MM.1S (cell line): ENCODE data around the gene SH3PXD2A.
A peak's percentile ranks its signal among the peaks of the same experiment; 100 is the strongest.

Experiments used
- DNase-seq: peaks from one replicate; pipeline ENCODE4 v3.0.0-alpha.2; 2015
- H2AFZ ChIP-seq: fragments of 300-600 bp; sonication (generic); 2 replicates; pipeline ENCODE4 v1.6.0; 2016; ENCODE audit warnings: antibody characterized with exemption, low read length
- H3F3A ChIP-seq: fragments of 300-600 bp; sonication (generic); 2 replicates; pipeline ENCODE4 v1.6.1; 2016; ENCODE audit warnings: mild to moderate bottlenecking, antibody characterized with exemption, low read length, moderate library complexity, mixed read lengths; ENCODE audit not compliant: insufficient read depth
- H3K27ac ChIP-seq: fragments of 300-600 bp; sonication (generic); 2 replicates; pipeline ENCODE4 v1.5.1; 2016; ENCODE audit warnings: mild to moderate bottlenecking, low read length
- H3K27me3 ChIP-seq: fragments of 300-600 bp; sonication (generic); replicated peaks from 2 replicates; pipeline ENCODE4 v1.6.0; 2016; ENCODE audit warnings: low read length; ENCODE audit not compliant: insufficient read depth
- H3K36me3 ChIP-seq: fragments of 300-600 bp; sonication (generic); replicated peaks from 2 replicates; pipeline ENCODE4 v1.6.1; 2016; ENCODE audit warnings: mild to moderate bottlenecking, low read length, mixed read lengths; ENCODE audit not compliant: insufficient read depth
- H3K4me1 ChIP-seq: fragments of 300-600 bp; sonication (generic); 2 replicates; pipeline ENCODE4 v1.6.1; 2016; ENCODE audit warnings: low read length, mixed read lengths
- H3K4me2 ChIP-seq: fragments of 300-600 bp; sonication (generic); 2 replicates; pipeline ENCODE4 v1.6.0; 2016; ENCODE audit warnings: low read depth, low read length
- H3K4me3 ChIP-seq: fragments of 300-600 bp; sonication (generic); 2 replicates; pipeline ENCODE4 v1.5.1; 2016; ENCODE audit warnings: low read length, mixed read lengths
- H3K79me2 ChIP-seq: fragments of 300-600 bp; sonication (generic); 2 replicates; pipeline ENCODE4 v1.6.1; 2016; ENCODE audit warnings: mixed run types, low read length, mixed read lengths
- H3K9ac ChIP-seq: fragments of 300-600 bp; sonication (generic); 2 replicates; pipeline ENCODE4 v1.6.1; 2016; ENCODE audit warnings: low read length, mixed read lengths
- H3K9me2 ChIP-seq: fragments of 300-600 bp; sonication (generic); replicated peaks from 2 replicates; pipeline ENCODE4 v1.6.1; 2016; ENCODE audit warnings: mild to moderate bottlenecking, low read length, mixed read lengths; ENCODE audit not compliant: insufficient read depth
- H3K9me3 ChIP-seq: fragments of 300-600 bp; sonication (generic); replicated peaks from 2 replicates; pipeline ENCODE4 v1.6.1; 2016; ENCODE audit warnings: mild to moderate bottlenecking, low read length, mixed read lengths; ENCODE audit not compliant: insufficient read depth
- H4K20me1 ChIP-seq: fragments of 300-600 bp; sonication (generic); 2 replicates; pipeline ENCODE4 v1.6.1; 2016; ENCODE audit warnings: mild to moderate bottlenecking, low read length, moderate library complexity, mixed read lengths; ENCODE audit not compliant: insufficient read depth
- EZH2 ChIP-seq: fragments of 300-600 bp; sonication (generic); optimal IDR thresholded peaks from 2 replicates; pipeline ENCODE3; 2017; ENCODE audit warnings: low read depth, mild to moderate bottlenecking, antibody characterized with exemption, low read length, mixed read lengths
- EZH2phosphoT487 ChIP-seq: fragments of 300-600 bp; sonication (generic); IDR thresholded peaks from 2 replicates; pipeline ENCODE4 v1.6.1; 2018; ENCODE audit warnings: antibody characterized with exemption, low read length
- TF ChIP-seq, protein P1 (sequence below): fragments of 300-600 bp; sonication (generic); IDR thresholded peaks from 2 replicates; pipeline ENCODE4 v1.5.1; 2016; ENCODE audit warnings: antibody characterized with exemption, low read length, mixed read lengths

The SH3PXD2A gene

DNA sequence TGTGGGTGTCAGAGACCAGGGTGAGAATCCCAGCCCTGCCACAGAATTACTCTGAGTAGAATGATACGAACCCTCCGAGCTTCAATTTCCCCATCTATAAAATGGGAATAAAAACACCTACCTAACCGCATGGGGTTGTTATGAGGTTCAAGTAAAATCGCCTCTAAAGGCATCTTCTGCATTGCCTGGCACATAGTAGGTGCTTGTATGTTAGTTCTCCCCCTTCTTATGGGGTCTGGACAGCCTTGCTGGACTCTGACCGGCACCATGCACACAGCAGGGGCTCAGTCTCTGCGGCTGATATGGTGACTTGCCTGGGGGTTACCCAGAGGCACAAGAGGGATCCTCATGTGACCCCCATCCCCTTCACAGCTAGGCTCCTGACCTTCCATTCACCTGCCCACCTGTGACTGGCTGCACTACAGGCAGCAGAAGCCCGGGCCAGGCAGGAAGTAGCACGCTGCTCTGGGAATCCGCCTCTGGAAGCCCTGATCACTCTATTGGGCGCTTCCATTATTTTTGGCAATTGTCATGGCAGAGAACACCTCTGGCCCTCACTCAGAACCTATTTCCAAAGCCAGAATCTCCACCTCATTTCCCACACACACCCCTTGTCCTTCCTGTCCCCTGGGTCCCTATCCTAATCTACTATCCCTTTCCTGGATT lies 6.0 kb downstream of the SH3PXD2A start:
- Histone ChIP-seq H3K9ac (no peak overlapping the region), H3F3A (no peaks in the 10 kb centered on the region; the same call in 1 of the 2 replicates), H3K4me2 (no peak overlapping the region), H3K79me2 (no peaks in the 10 kb centered on the region), H4K20me1 (no peaks in the 10 kb centered on the region), H3K9me3 (no peaks in the 10 kb centered on the region), H3K27me3 (peaks cover 7% of the 10 kb centered on the region), H3K9me2 (no peaks in the 10 kb centered on the region), H2AFZ (no peak overlapping the region), H3K4me3 (no peak overlapping the region), H3K4me1 (peaks cover 15% of the 10 kb centered on the region), H3K36me3 (no peaks in the 10 kb centered on the region), H3K27ac (no peak overlapping the region)
- DNase-seq: no peak
- TF ChIP-seq EZH2phosphoT487: no peak
- no peak for TF ChIP-seq EZH2
- TF ChIP-seq, protein P1, sequence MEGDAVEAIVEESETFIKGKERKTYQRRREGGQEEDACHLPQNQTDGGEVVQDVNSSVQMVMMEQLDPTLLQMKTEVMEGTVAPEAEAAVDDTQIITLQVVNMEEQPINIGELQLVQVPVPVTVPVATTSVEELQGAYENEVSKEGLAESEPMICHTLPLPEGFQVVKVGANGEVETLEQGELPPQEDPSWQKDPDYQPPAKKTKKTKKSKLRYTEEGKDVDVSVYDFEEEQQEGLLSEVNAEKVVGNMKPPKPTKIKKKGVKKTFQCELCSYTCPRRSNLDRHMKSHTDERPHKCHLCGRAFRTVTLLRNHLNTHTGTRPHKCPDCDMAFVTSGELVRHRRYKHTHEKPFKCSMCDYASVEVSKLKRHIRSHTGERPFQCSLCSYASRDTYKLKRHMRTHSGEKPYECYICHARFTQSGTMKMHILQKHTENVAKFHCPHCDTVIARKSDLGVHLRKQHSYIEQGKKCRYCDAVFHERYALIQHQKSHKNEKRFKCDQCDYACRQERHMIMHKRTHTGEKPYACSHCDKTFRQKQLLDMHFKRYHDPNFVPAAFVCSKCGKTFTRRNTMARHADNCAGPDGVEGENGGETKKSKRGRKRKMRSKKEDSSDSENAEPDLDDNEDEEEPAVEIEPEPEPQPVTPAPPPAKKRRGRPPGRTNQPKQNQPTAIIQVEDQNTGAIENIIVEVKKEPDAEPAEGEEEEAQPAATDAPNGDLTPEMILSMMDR: no peak

DNA sequence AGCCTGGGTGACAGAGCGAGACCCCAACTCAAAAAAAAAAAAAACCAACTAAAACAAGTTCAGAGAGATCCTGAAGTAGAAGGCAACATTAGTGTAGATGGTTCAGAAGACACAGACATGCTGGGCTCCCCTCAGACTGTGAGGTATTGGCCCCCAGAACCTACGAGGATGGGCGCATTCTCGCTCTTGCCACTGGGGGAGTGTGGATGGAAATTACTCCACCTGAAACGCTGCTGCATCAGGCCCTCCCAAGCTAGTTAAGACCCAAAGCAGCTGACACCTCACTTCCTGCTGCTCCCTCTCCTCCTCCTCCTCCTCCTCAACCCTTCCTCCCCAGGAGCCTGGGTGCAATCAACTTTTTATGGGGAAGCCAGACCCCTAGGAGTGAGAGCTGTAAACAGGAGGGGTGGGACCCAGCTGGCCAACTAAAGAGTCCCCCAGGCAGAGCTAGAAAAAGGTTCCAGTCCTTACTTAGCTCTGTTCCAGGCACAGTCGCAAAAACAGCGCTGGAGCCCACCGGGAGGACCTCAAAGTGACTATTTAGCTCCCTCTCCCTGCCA lies 7.4 kb downstream of the SH3PXD2A start:
- H3K4me2 ChIP-seq: no peak overlapping the region
- H3K9ac ChIP-seq: no peak overlapping the region
- no peak overlapping the region for H2AFZ ChIP-seq
- no peak overlapping the region for H3K27ac ChIP-seq
- DNase-seq: no peak
- TF ChIP-seq EZH2 (no peak), EZH2phosphoT487 (no peak)
- TF ChIP-seq, protein P1: peak; percentile 31
- no peaks in the 10 kb centered on the region for H3K27me3 ChIP-seq
- H3K36me3 ChIP-seq: no peaks in the 10 kb centered on the region
- H3K4me1 ChIP-seq: peaks cover 15% of the 10 kb centered on the region
- H3F3A ChIP-seq: no peaks in the 10 kb centered on the region; the same call in 1 of the 2 replicates
- no peaks in the 10 kb centered on the region for H3K9me3 ChIP-seq
- no peaks in the 10 kb centered on the region for H3K9me2 ChIP-seq
- no peaks in the 10 kb centered on the region for H3K79me2 ChIP-seq
- H4K20me1 ChIP-seq: no peaks in the 10 kb centered on the region
- no peak overlapping the region for H3K4me3 ChIP-seq

DNA sequence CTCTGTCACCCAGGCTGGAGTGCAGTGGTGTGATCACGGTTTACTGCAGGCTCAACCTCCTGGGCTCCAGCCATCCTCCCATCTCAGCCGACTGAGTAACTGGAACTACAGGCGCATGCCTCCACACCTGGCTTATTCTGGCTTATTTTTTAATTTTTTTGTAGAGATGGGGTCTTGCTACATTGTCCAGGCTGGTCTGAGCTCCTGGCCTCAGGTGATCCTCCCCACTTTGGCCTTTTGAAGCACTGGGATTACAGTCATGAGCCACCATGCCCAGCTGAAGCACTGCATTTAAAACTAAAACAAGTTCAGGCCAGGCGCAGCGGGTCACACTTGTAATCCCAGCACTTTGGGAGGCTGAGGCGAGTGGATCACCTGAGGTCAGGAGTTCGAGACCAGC lies 8.0 kb downstream of the SH3PXD2A start:
- Histone ChIP-seq H3K36me3 (no peaks in the 10 kb centered on the region), H4K20me1 (no peaks in the 10 kb centered on the region), H3K4me1 (peaks cover 15% of the 10 kb centered on the region), H3K27me3 (no peaks in the 10 kb centered on the region), H3K27ac (no peak overlapping the region), H2AFZ (no peak overlapping the region), H3K9ac (no peak overlapping the region), H3K4me2 (no peak overlapping the region), H3K9me3 (no peaks in the 10 kb centered on the region), H3K9me2 (no peaks in the 10 kb centered on the region), H3K4me3 (no peak overlapping the region), H3F3A (no peaks in the 10 kb centered on the region; the same call in 1 of the 2 replicates), H3K79me2 (no peaks in the 10 kb centered on the region)
- TF ChIP-seq EZH2phosphoT487 (no peak), EZH2 (no peak)
- TF ChIP-seq, protein P1: no peak
- DNase-seq: no peak
